NCI-H2107 treated with DMSO at 0.1 percent for 48 hours (cell line): ENCODE measurements around the gene ADAM12.

Source experiments
- DNase-seq: peaks from one replicate; lab custom pipeline; 2025; ENCODE audit not compliant: unreplicated experiment; lab: John Stamatoyannopoulos, UW

ADAM12 gene

GRCh38 chr10:126090911-126091728 is 297.2 kb downstream of the ADAM12 start:
- DNase-seq, result no peak

GRCh38 chr10:126090443-126090842 is 297.8 kb downstream of the ADAM12 start:
- no peak for DNase-seq

GRCh38 chr10:126087796-126088505 is 300.3 kb downstream of the ADAM12 start:
- DNase-seq, result no peak

- DNase-seq, result no peak
These were observed 301.1 kb downstream of the ADAM12 start for GRCh38 chr10:126087153-126087680.

GRCh38 chr10:126085806-126086205 is 302.5 kb downstream of the ADAM12 start:
- no peak for DNase-seq

GRCh38 chr10:126084369-126084768 is 303.9 kb downstream of the ADAM12 start:
- DNase-seq, result no peak

GRCh38 chr10:126083009-126083408 is 305.3 kb downstream of the ADAM12 start:
- DNase-seq, result no peak

- no peak for DNase-seq
These were observed 306.3 kb downstream of the ADAM12 start for GRCh38 chr10:126081841-126082466.

- DNase-seq, result no peak
These were observed 307.3 kb downstream of the ADAM12 start for GRCh38 chr10:126080879-126081411.

GRCh38 chr10:126080291-126080825 is 307.9 kb downstream of the ADAM12 start:
- no peak for DNase-seq

GRCh38 chr10:126075009-126075408 is 313.3 kb downstream of the ADAM12 start:
- no peak for DNase-seq

GRCh38 chr10:126074291-126074690 is 314.0 kb downstream of the ADAM12 start:
- no peak for DNase-seq

GRCh38 chr10:126073606-126074005 is 314.7 kb downstream of the ADAM12 start:
- no peak for DNase-seq

- no peak for DNase-seq
These were observed 315.7 kb downstream of the ADAM12 start for GRCh38 chr10:126072622-126073021.

GRCh38 chr10:126070476-126071215 is 317.6 kb downstream of the ADAM12 start:
- DNase-seq, result no peak

GRCh38 chr10:126068322-126068721 is 320.0 kb downstream of the ADAM12 start:
- no peak for DNase-seq

GRCh38 chr10:126066456-126066855 is 321.8 kb downstream of the ADAM12 start:
- no peak for DNase-seq

GRCh38 chr10:126065751-126066377 is 322.4 kb downstream of the ADAM12 start:
- DNase-seq, result no peak

GRCh38 chr10:126064512-126064911 is 323.8 kb downstream of the ADAM12 start:
- no peak for DNase-seq

- no peak for DNase-seq
These were observed 324.9 kb downstream of the ADAM12 start for GRCh38 chr10:126063353-126063791.
